CD1c-positive myeloid dendritic cell (primary cell): Measurements from ENCODE around the gene ABHD1.
"Not testable (repeated sequence)": the region's sequence is repeated elsewhere in the genome, so short reads cannot be mapped to it uniquely, and the experiment has no call there.

Experiments used
- DNase-seq: peaks from one replicate; pipeline ENCODE4 v3.0.0-alpha.2; 2016; ENCODE audit errors: extremely low spot score

The ABHD1 gene

GRCh38 chr2:27123302-27124150 lies at the start of gene ABHD1:
Gene ABHD1, plus strand, starts transcription at chr2:27123815. Its CDS starts 134 bp downstream, at chr2:27123949.
- DNase-seq: peak; percentile 69

- DNase-seq: peak; percentile 40
These were observed 48.7 kb upstream of the ABHD1 start for GRCh38 chr2:27074738-27075565.

- DNase-seq: not testable (repeated sequence)
These were observed 48.1 kb upstream of the ABHD1 start for GRCh38 chr2:27075566-27075871.

- DNase-seq: peak; percentile 27
These were observed 47.3 kb upstream of the ABHD1 start for GRCh38 chr2:27076323-27076722.

GRCh38 chr2:27077231-27077630 lies 46.4 kb upstream of the ABHD1 start:
- DNase-seq: no peak

- DNase-seq: no peak
These were observed 45.1 kb upstream of the ABHD1 start, which contains the start of gene EMILIN1 for GRCh38 chr2:27078267-27079194. Gene EMILIN1, plus strand, starts transcription at chr2:27078615. Its CDS starts 451 bp downstream, at chr2:27079066.

GRCh38 chr2:27079233-27080139 lies 44.1 kb upstream of the ABHD1 start:
- DNase-seq: no peak

GRCh38 chr2:27080140-27080469 lies 43.5 kb upstream of the ABHD1 start:
- no peak for DNase-seq

GRCh38 chr2:27080603-27080936 lies 43.0 kb upstream of the ABHD1 start:
- no peak for DNase-seq

GRCh38 chr2:27081984-27082772 lies 41.4 kb upstream of the ABHD1 start:
- DNase-seq: no peak

GRCh38 chr2:27082773-27083409 lies 40.7 kb upstream of the ABHD1 start:
- no peak for DNase-seq

GRCh38 chr2:27083410-27084296 lies 40.0 kb upstream of the ABHD1 start:
- no peak for DNase-seq

GRCh38 chr2:27084297-27085061 lies 39.1 kb upstream of the ABHD1 start:
- no peak for DNase-seq

GRCh38 chr2:27085062-27085672 lies 38.4 kb upstream of the ABHD1 start:
- DNase-seq: no peak

GRCh38 chr2:27085673-27086089 lies 37.9 kb upstream of the ABHD1 start:
- peak; percentile 54 for DNase-seq

- peak; percentile 99 for DNase-seq
These were observed 37.4 kb upstream of the ABHD1 start for GRCh38 chr2:27086090-27086723.
